HepG2 (cell line): ENCODE results near the gene TOB1. TPM values are rescaled to one million over a fixed set of nuclear protein-coding genes. Genes with fewer than 3 reads are reported as not detected.

Experiments
- CBX5 ChIP-seq: sonication (generic); formaldehyde crosslinking; IDR thresholded peaks from 2 replicates; pipeline ENCODE4 v1.4.0; 2020; ENCODE audit warnings: missing genetic modification reagents, borderline replicate concordance
- DZIP1 ChIP-seq: sonication (generic); formaldehyde crosslinking; IDR thresholded peaks from 2 replicates; pipeline ENCODE4 v1.5.0; 2020; ENCODE audit warnings: mild to moderate bottlenecking, missing genetic modification reagents
- FOXA3 ChIP-seq: IDR thresholded peaks from 2 replicates; pipeline ENCODE4 v1.6.1; 2016; ENCODE audit warnings: missing genetic modification reagents, missing compliant biosample characterization
- GFI1 ChIP-seq: sonication (generic); formaldehyde crosslinking; IDR thresholded peaks from 2 replicates; pipeline ENCODE4 v1.5.0; 2020; ENCODE audit warnings: missing genetic modification reagents, mild to moderate bottlenecking, borderline replicate concordance
- HBP1 ChIP-seq: IDR thresholded peaks from 2 replicates; pipeline ENCODE4 v1.6.1; 2016; ENCODE audit warnings: low read depth, control low read depth
- MTERF4 ChIP-seq: sonication (generic); formaldehyde crosslinking; IDR thresholded peaks from 2 replicates; pipeline ENCODE4 v1.8.0; 2023; ENCODE audit warnings: mild to moderate bottlenecking, missing genetic modification reagents
- MXD3 ChIP-seq: IDR thresholded peaks from 2 replicates; pipeline ENCODE4 v1.6.1; 2016; ENCODE audit warnings: mild to moderate bottlenecking, missing biosample characterization, missing genetic modification reagents
- PAF1 ChIP-seq: IDR thresholded peaks from 2 replicates; pipeline ENCODE4 v1.6.1; 2016; ENCODE audit warnings: missing genetic modification reagents, missing compliant biosample characterization
- PHF8 ChIP-seq: sonication (generic); formaldehyde crosslinking; IDR thresholded peaks from 2 replicates; pipeline ENCODE4 v1.5.0; 2020; ENCODE audit warnings: missing genetic modification reagents
- RARG ChIP-seq: sonication (generic); formaldehyde crosslinking; IDR thresholded peaks from 2 replicates; pipeline ENCODE4 v1.4.0; 2020; ENCODE audit warnings: low read depth, mild to moderate bottlenecking, missing genetic modification reagents
- YY1 ChIP-seq: IDR thresholded peaks from 2 replicates; pipeline ENCODE4 v1.6.1; 2011; ENCODE audit warnings: low read length, low read depth, moderate library complexity, mild to moderate bottlenecking; ENCODE audit not compliant: insufficient read depth, insufficient replicate concordance
- ZFP36L1 ChIP-seq: sonication (generic); formaldehyde crosslinking; IDR thresholded peaks from 2 replicates; pipeline ENCODE4 v1.8.0; 2022; ENCODE audit warnings: mild to moderate bottlenecking, missing genetic modification reagents, moderate library complexity
- ZNF256 ChIP-seq: sonication (generic); formaldehyde crosslinking; conservative IDR thresholded peaks from 2 replicates; pipeline ENCODE4 v1.4.0; 2020; ENCODE audit warnings: missing genetic modification reagents
- ZNF275 ChIP-seq: sonication (generic); formaldehyde crosslinking; IDR thresholded peaks from 2 replicates; pipeline ENCODE4 v1.8.0; 2022; ENCODE audit warnings: missing genetic modification reagents, mild to moderate bottlenecking, inconsistent platforms, borderline replicate concordance
- ZNF326 ChIP-seq: sonication (generic); formaldehyde crosslinking; IDR thresholded peaks from 2 replicates; pipeline ENCODE4 v1.4.0; 2020; ENCODE audit warnings: missing genetic modification reagents, borderline replicate concordance
- ZNF609 ChIP-seq: sonication (generic); formaldehyde crosslinking; IDR thresholded peaks from 2 replicates; pipeline ENCODE4 v1.4.0; 2020; ENCODE audit warnings: mild to moderate bottlenecking, missing genetic modification reagents, borderline replicate concordance
- ZNF883 ChIP-seq: sonication (generic); formaldehyde crosslinking; IDR thresholded peaks from 2 replicates; pipeline ENCODE4 v1.5.1; 2020; ENCODE audit warnings: mild to moderate bottlenecking, missing genetic modification reagents; ENCODE audit errors: not compliant biosample characterization
- ZSCAN29 ChIP-seq: sonication (generic); formaldehyde crosslinking; conservative IDR thresholded peaks from 2 replicates; pipeline ENCODE4 v1.4.0; 2020; ENCODE audit warnings: mild to moderate bottlenecking, missing genetic modification reagents
- polyA plus RNA-seq, 8 experiments: library from polyadenylated mRNA; depleted of rRNA in 3 of 8; stranded (reverse) in 7 of 8; unstranded in 1 of 8; fragments of >200 nt; fragmentation: Illumina TruSeq in 4 of 8; extraction: Trizol in 4 of 8; gene quantifications; 2 replicates each; pipeline versions ENCODE4 v1.2.1 to v1.2.3, GENCODE V29; 2011 to 2016; ENCODE audit warnings: low read depth in 4 of 8, missing spikeins in 1 of 8, mixed read lengths in 1 of 8; ENCODE audit not compliant: insufficient read depth in 1 of 8
- total RNA-seq, 5 experiments: library from RNA; depleted of rRNA; stranded (reverse); fragments of >200 nt; fragmentation: Illumina TruSeq; extraction: Trizol; gene quantifications; 2 replicates each; pipeline ENCODE4 v1.2.3, GENCODE V29; 2016; ENCODE audit warnings: low read depth in 1 of 5

The TOB1 gene
- total and polyA plus RNA-seq, 2 of the 13 experiments (the other 11 are each of a cell fraction or from before 2014, with no cell fraction given): 21.9 to 57.7 TPM

- TF ChIP-seq ZNF609 (CRISPR knock-in tag) (0 out of 2 replicates have a peak, but pooled peaks have one; percentile 8), GFI1 (CRISPR knock-in tag) (peak; percentile 60; the same call in 1 of the 2 replicates), YY1 (no peak), ZNF326 (CRISPR knock-in tag) (no peak), ZFP36L1 (no peak), ZNF883 (no peak), ZSCAN29 (CRISPR knock-in tag) (no peak), PAF1 (CRISPR knock-in tag) (0 out of 2 replicates have a peak, but pooled peaks have one; percentile 65), ZNF256 (CRISPR knock-in tag) (no peak; the same call in 1 of the 2 replicates), PHF8 (no peak; the same call in 1 of the 2 replicates), FOXA3 (no peak), MTERF4 (no peak), ZNF275 (peak; percentile 20; the same call in 1 of the 2 replicates), HBP1 (CRISPR knock-in tag) (no peak), CBX5 (CRISPR knock-in tag) (no peak), RARG (no peak), DZIP1 (CRISPR knock-in tag) (no peak), MXD3 (CRISPR knock-in tag) (peak; percentile 37)
These were observed 802 bp upstream of the TOB1 start (continued) for GRCh38 chr17:50866950-50867362.
